Caco-2 (cell line): ENCODE measurements around the gene MED9. TPM values are rescaled to one million over a fixed set of nuclear protein-coding genes. Genes with fewer than 3 reads are reported as not detected.

Experiments used
- BruUV-seq: library from RNA; stranded (reverse); fragments of 400-500 nt; replicated peaks from 2 replicates; lab custom pipeline; 2021; lab: Mats Ljungman, UMichigan
- CTCF ChIA-PET: fragments of 300-600 bp; sonication (Branson Sonifier 250); formaldehyde crosslinking; loops from one replicate; lab custom pipeline; 2022; ENCODE audit warnings: antibody characterized with exemption; lab: Charles Lee
- POLR2A ChIA-PET: fragments of 300-600 bp; sonication (Branson Sonifier 250); formaldehyde crosslinking; loops from one replicate; lab custom pipeline; 2022; ENCODE audit warnings: antibody characterized with exemption; lab: Charles Lee
- DNase-seq, 2 experiments: peaks; one replicate each; pipeline versions ENCODE4 v3.0.0 to v3.0.0-alpha.2; 2020 to 2022
- H3K27me3 ChIP-seq: replicated peaks from 2 replicates; pipeline ENCODE4 v1.6.0; 2011; ENCODE audit warnings: low read length; ENCODE audit not compliant: control insufficient read depth, insufficient read depth
- H3K36me3 ChIP-seq: 2 replicates; pipeline ENCODE4 v1.5.1; 2011; ENCODE audit warnings: low read length; ENCODE audit not compliant: control insufficient read depth, insufficient read depth
- H3K4me1 ChIP-seq: fragments of 250-450 bp; sonication (Bioruptor Pico); 2 replicates; pipeline ENCODE4 v1.5.1; 2020; ENCODE audit warnings: mild to moderate bottlenecking
- H3K4me3 ChIP-seq: 2 replicates; pipeline ENCODE4 v1.5.1; 2011; ENCODE audit warnings: low read depth, mild to moderate bottlenecking, control low read depth, low read length
- H3K9me3 ChIP-seq: fragments of 250-450 bp; sonication (Bioruptor Pico); 2 replicates; pipeline ENCODE4 v1.5.1; 2020; ENCODE audit warnings: mild to moderate bottlenecking, moderate library complexity
- H3K27ac Mint-ChIP-seq: one replicate; pipeline ENCODE4 v1.8.0; 2022; ENCODE audit warnings: mixed read lengths; ENCODE audit not compliant: unreplicated experiment
- H3K27me3 Mint-ChIP-seq: one replicate; pipeline ENCODE4 v1.8.0; 2022; ENCODE audit warnings: mixed read lengths; ENCODE audit not compliant: insufficient read depth, unreplicated experiment
- H3K36me3 Mint-ChIP-seq: one replicate; pipeline ENCODE4 v1.8.0; 2022; ENCODE audit warnings: mild to moderate bottlenecking, mixed read lengths; ENCODE audit not compliant: insufficient read depth, unreplicated experiment
- H3K4me1 Mint-ChIP-seq: one replicate; pipeline ENCODE4 v1.8.0; 2022; ENCODE audit warnings: low read depth, mixed read lengths; ENCODE audit not compliant: unreplicated experiment
- H3K4me3 Mint-ChIP-seq: one replicate; pipeline ENCODE4 v1.8.0; 2022; ENCODE audit warnings: mild to moderate bottlenecking, moderate library complexity, mixed read lengths; ENCODE audit not compliant: unreplicated experiment
- H3K9me3 Mint-ChIP-seq: one replicate; pipeline ENCODE4 v1.8.0; 2022; ENCODE audit warnings: mixed read lengths; ENCODE audit not compliant: unreplicated experiment
- CTCF ChIP-seq, 2 experiments: fragments of 200-600 bp in 1 of 2; IDR thresholded peaks; 1 replicate in 1 of 2; 2 replicates in 1 of 2; pipeline versions ENCODE4 v1.5.1 to v1.8.0; 2011 to 2022; ENCODE audit warnings: antibody characterized with exemption in 1 of 2, control low read depth in 1 of 2, inconsistent platforms in 1 of 2, low read depth in 1 of 2, low read length in 1 of 2, mild to moderate bottlenecking in 1 of 2, moderate library complexity in 1 of 2; ENCODE audit not compliant: insufficient read depth in 1 of 2, severe bottlenecking in 1 of 2, unreplicated experiment in 1 of 2
- intact Hi-C: fragments of 100-400 bp; cut with micrococcal nuclease; formaldehyde crosslinking; loops from one replicate; pipeline ENCODE4 v1.10.0; 2022; ENCODE audit not compliant: unreplicated experiment
- total RNA-seq: library from RNA; stranded (reverse); gene quantifications from 2 replicates; pipeline ENCODE4 v1.2.3, GENCODE V29; 2022

MED9 gene
- total RNA-seq, 1 experiment from 2014 or later, result 24.9 TPM

DNA sequence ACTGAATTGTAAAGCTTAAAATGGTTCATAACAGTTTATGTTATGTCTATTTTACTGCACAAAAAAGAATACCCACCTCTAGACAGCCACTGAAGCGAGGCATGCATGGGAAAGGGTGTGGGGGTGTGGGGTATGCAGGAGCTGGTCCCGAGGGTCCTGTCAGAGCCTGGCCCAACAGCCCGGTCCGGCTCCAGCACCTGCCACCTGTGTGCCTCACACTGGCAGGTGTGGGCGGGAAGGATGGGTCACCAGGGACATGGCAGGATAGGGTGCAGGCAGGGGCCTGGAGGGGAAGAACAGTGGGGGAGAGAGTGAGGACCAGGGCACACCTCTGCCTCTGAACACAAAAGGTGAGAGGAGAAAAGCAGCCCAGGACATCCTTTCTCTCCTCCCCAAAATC is 42.2 kb downstream of the MED9 start:
- TF ChIP-seq CTCF (IDR thresholded peaks at IDR 0.05; ENCODE audit: insufficient read depth in 1 of 2, low read depth in 1 of 2, low read length in 1 of 2, severe bottlenecking in 1 of 2, unreplicated experiment in 1 of 2), result no peak
- Mint-ChIP-seq H3K27ac (no peak overlapping the region), H3K9me3 (no peaks in the 10 kb centered on the region), H3K27me3 (no peaks in the 10 kb centered on the region), H3K36me3 (no peaks in the 10 kb centered on the region), H3K4me1 (no peaks in the 10 kb centered on the region), H3K4me3 (no peak overlapping the region)
- ChIA-PET CTCF (no interaction called here), POLR2A (no interaction called here)
- no peaks in the 10 kb centered on the region for H3K9me3 ChIP-seq
- no TSS peak for BruUV-seq
- no peak for DNase-seq
- H3K27me3 ChIP-seq, result no peaks in the 10 kb centered on the region
- intact Hi-C loops, result no loop called here
- no peak overlapping the region for H3K4me3 ChIP-seq
- no peaks in the 10 kb centered on the region for H3K4me1 ChIP-seq
- H3K36me3 ChIP-seq, result no peaks in the 10 kb centered on the region

DNA sequence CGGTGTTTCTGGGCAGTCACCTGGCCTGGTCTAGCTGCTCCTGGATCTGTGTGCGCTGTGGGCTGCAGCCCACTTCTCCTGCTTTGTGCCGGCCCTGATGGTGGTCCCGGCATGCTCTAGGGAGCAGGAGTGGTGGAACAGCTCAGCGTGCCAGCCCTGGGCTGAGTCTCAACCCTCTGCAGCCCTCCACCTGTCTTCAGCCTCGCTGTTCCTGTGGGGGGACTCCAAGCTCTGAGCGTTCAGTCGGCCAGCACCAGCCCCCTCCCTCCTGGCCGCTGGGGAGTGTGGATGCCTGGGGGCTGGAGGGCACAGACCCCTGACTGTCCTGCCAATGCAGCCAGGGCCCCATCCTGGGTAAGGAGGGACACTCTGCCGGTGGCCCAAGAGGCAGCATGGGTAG is 43.1 kb downstream of the MED9 start:
- Histone ChIP-seq H3K36me3 (no peaks in the 10 kb centered on the region), H3K4me3 (no peak overlapping the region), H3K27me3 (no peaks in the 10 kb centered on the region), H3K9me3 (no peaks in the 10 kb centered on the region), H3K4me1 (no peaks in the 10 kb centered on the region)
- Mint-ChIP-seq H3K27me3 (no peaks in the 10 kb centered on the region), H3K4me3 (no peak overlapping the region), H3K4me1 (no peaks in the 10 kb centered on the region), H3K9me3 (no peaks in the 10 kb centered on the region), H3K27ac (no peak overlapping the region), H3K36me3 (no peaks in the 10 kb centered on the region)
- no TSS peak for BruUV-seq
- intact Hi-C loops, result no loop called here
- ChIA-PET CTCF (no interaction called here), POLR2A (interaction anchor here (0.6 kb wide), 1 partner anchor 1792 kb away, joined by 5 read pairs; no protein-coding TSS in a partner anchor)
- no peak for DNase-seq
- no peak for TF ChIP-seq CTCF (IDR thresholded peaks at IDR 0.05; ENCODE audit: insufficient read depth in 1 of 2, low read depth in 1 of 2, low read length in 1 of 2, severe bottlenecking in 1 of 2, unreplicated experiment in 1 of 2)

- Mint-ChIP-seq H3K9me3 (no peaks in the 10 kb centered on the region), H3K4me1 (no peaks in the 10 kb centered on the region), H3K4me3 (no peak overlapping the region), H3K36me3 (no peaks in the 10 kb centered on the region), H3K27me3 (no peaks in the 10 kb centered on the region), H3K27ac (no peak overlapping the region)
- no peaks in the 10 kb centered on the region for H3K9me3 ChIP-seq
- H3K4me3 ChIP-seq, result no peak overlapping the region
- no peak for TF ChIP-seq CTCF (IDR thresholded peaks at IDR 0.05; ENCODE audit: insufficient read depth in 1 of 2, low read depth in 1 of 2, low read length in 1 of 2, severe bottlenecking in 1 of 2, unreplicated experiment in 1 of 2)
- BruUV-seq, result no TSS peak
- H3K27me3 ChIP-seq, result no peaks in the 10 kb centered on the region
- no peak for DNase-seq
- no peaks in the 10 kb centered on the region for H3K36me3 ChIP-seq
- POLR2A ChIA-PET, result no interaction called here
- CTCF ChIA-PET, result no interaction called here
- intact Hi-C loops, result no loop called here
- H3K4me1 ChIP-seq, result no peaks in the 10 kb centered on the region
These were observed 43.9 kb downstream of the MED9 start for GRCh38 chr17:17520599-17521232.
